HL-60 (cell line): ENCODE data around the gene PIK3R5.

Experiments
- DNase-seq, 2 experiments: peaks; one replicate each; pipeline ENCODE4 v3.0.0-alpha.2; 2010 to 2020; ENCODE audit warnings: low read depth in 1 of 2, low spot score in 1 of 2
- H3K27ac ChIP-seq: fragments of 250-450 bp; sonication (Bioruptor Pico); replicated peaks from 2 replicates; pipeline ENCODE4 v1.5.1; 2020; ENCODE audit warnings: mild to moderate bottlenecking, moderate library complexity
- H3K27me3 ChIP-seq: fragments of 250-450 bp; sonication (Bioruptor Pico); 2 replicates; pipeline ENCODE4 v1.5.1; 2021; ENCODE audit warnings: mild to moderate bottlenecking, moderate library complexity; ENCODE audit not compliant: insufficient read depth, poor library complexity, severe bottlenecking
- H3K4me3 ChIP-seq: replicated peaks from 2 replicates; pipeline ENCODE4 v1.5.1; 2011; ENCODE audit warnings: mild to moderate bottlenecking, control low read depth, low read length; ENCODE audit not compliant: insufficient read depth
- CTCF ChIP-seq: IDR thresholded peaks from one replicate; pipeline ENCODE4 v1.5.1; 2011; ENCODE audit warnings: low read length, control low read depth, inconsistent platforms; ENCODE audit not compliant: insufficient read depth
- GABPA ChIP-seq: IDR thresholded peaks from 2 replicates; pipeline ENCODE4 v1.6.1; 2012; ENCODE audit warnings: low read depth
- POLR2AphosphoS5 ChIP-seq: IDR thresholded peaks from 2 replicates; pipeline ENCODE4 v1.6.1; 2012; ENCODE audit warnings: low read depth
- SPI1 ChIP-seq: IDR thresholded peaks from 2 replicates; pipeline ENCODE4 v1.6.1; 2012; ENCODE audit warnings: low read depth, mild to moderate bottlenecking, borderline replicate concordance
- TF ChIP-seq, protein P1 (sequence below): IDR thresholded peaks from 2 replicates; pipeline ENCODE4 v1.6.1; 2012; ENCODE audit warnings: low read depth; ENCODE audit not compliant: insufficient replicate concordance

The PIK3R5 gene

GRCh38 chr17:8881606-8882005 lies 83.9 kb downstream of the PIK3R5 start:
- no peak for TF ChIP-seq POLR2AphosphoS5
- no peak for TF ChIP-seq SPI1
- TF ChIP-seq GABPA, result no peak
- TF ChIP-seq, protein P1, sequence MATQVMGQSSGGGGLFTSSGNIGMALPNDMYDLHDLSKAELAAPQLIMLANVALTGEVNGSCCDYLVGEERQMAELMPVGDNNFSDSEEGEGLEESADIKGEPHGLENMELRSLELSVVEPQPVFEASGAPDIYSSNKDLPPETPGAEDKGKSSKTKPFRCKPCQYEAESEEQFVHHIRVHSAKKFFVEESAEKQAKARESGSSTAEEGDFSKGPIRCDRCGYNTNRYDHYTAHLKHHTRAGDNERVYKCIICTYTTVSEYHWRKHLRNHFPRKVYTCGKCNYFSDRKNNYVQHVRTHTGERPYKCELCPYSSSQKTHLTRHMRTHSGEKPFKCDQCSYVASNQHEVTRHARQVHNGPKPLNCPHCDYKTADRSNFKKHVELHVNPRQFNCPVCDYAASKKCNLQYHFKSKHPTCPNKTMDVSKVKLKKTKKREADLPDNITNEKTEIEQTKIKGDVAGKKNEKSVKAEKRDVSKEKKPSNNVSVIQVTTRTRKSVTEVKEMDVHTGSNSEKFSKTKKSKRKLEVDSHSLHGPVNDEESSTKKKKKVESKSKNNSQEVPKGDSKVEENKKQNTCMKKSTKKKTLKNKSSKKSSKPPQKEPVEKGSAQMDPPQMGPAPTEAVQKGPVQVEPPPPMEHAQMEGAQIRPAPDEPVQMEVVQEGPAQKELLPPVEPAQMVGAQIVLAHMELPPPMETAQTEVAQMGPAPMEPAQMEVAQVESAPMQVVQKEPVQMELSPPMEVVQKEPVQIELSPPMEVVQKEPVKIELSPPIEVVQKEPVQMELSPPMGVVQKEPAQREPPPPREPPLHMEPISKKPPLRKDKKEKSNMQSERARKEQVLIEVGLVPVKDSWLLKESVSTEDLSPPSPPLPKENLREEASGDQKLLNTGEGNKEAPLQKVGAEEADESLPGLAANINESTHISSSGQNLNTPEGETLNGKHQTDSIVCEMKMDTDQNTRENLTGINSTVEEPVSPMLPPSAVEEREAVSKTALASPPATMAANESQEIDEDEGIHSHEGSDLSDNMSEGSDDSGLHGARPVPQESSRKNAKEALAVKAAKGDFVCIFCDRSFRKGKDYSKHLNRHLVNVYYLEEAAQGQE, result no peak
- no peak for TF ChIP-seq CTCF
- H3K4me3 ChIP-seq, result no peak overlapping the region
- H3K27me3 ChIP-seq, result no peaks in the 10 kb centered on the region
- DNase-seq, result no peak
- no peak overlapping the region for H3K27ac ChIP-seq

- TF ChIP-seq POLR2AphosphoS5, result no peak
- TF ChIP-seq, protein P1, result no peak
- TF ChIP-seq SPI1, result no peak
- no peak for TF ChIP-seq CTCF
- TF ChIP-seq GABPA, result no peak
- no peak overlapping the region for H3K27ac ChIP-seq
- H3K4me3 ChIP-seq, result no peak overlapping the region
- no peaks in the 10 kb centered on the region for H3K27me3 ChIP-seq
- DNase-seq, result no peak
These were observed 85.0 kb downstream of the PIK3R5 start for GRCh38 chr17:8880466-8880865.

DNA sequence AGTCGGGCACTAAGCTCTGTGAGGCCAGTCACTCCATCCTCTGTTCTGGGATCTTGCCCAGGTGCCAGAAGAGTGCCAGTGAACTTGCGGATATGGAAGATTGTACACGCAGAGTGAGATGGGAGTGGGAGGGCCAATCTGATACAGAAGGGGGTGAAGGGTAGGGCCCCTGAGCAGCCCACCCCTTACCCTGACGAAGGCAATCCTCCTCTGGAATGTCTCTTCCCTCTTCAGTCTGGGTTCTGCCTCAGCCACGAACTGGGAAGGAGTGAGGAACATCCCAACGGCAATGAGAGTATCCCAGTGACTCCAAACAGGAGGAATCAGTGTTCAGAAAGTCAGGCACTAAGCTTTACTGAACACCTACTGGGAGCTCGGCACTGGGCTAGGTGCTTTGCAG lies 86.1 kb downstream of the PIK3R5 start:
- TF ChIP-seq GABPA, result no peak
- TF ChIP-seq, protein P1, result no peak
- no peak for TF ChIP-seq POLR2AphosphoS5
- TF ChIP-seq SPI1, result no peak
- no peak for TF ChIP-seq CTCF
- Histone ChIP-seq H3K27me3 (no peaks in the 10 kb centered on the region), H3K4me3 (no peak overlapping the region), H3K27ac (no peak overlapping the region)
- no peak for DNase-seq
